Fibroblast of the aortic adventitia (primary cell): ENCODE results near the gene MYL7. TPM values are rescaled to one million over a fixed set of nuclear protein-coding genes. Genes with fewer than 3 reads are reported as not detected.

Experiments used
- DNase-seq: peaks from one replicate; pipeline ENCODE4 v3.0.0-alpha.2; 2010; ENCODE audit warnings: low read depth
- H3K4me3 ChIP-seq: 2 replicates; pipeline ENCODE4 v1.5.1; 2011; ENCODE audit warnings: low read depth, mild to moderate bottlenecking, control low read depth, low read length, moderate library complexity
- total RNA-seq: library from RNA; depleted of rRNA; stranded (reverse); fragments of >200 nt; gene quantifications from 2 replicates; pipeline ENCODE4 v1.2.3, GENCODE V29; 2012; ENCODE audit warnings: low replicate concordance
- TF ChIP-seq, protein P1 (sequence below): IDR thresholded peaks from 2 replicates; pipeline ENCODE4 v1.5.1; 2011; ENCODE audit warnings: mild to moderate bottlenecking, low read length, control low read depth, inconsistent platforms; ENCODE audit not compliant: insufficient read depth

The MYL7 gene
- total RNA-seq, 1 donor = not detected

GRCh38 chr7:44098092-44099068, 42.8 kb downstream of the MYL7 start:
- peak; percentile 32 for DNase-seq
- TF ChIP-seq, protein P1, sequence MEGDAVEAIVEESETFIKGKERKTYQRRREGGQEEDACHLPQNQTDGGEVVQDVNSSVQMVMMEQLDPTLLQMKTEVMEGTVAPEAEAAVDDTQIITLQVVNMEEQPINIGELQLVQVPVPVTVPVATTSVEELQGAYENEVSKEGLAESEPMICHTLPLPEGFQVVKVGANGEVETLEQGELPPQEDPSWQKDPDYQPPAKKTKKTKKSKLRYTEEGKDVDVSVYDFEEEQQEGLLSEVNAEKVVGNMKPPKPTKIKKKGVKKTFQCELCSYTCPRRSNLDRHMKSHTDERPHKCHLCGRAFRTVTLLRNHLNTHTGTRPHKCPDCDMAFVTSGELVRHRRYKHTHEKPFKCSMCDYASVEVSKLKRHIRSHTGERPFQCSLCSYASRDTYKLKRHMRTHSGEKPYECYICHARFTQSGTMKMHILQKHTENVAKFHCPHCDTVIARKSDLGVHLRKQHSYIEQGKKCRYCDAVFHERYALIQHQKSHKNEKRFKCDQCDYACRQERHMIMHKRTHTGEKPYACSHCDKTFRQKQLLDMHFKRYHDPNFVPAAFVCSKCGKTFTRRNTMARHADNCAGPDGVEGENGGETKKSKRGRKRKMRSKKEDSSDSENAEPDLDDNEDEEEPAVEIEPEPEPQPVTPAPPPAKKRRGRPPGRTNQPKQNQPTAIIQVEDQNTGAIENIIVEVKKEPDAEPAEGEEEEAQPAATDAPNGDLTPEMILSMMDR = no peak
- H3K4me3 ChIP-seq = no peak overlapping the region

DNA sequence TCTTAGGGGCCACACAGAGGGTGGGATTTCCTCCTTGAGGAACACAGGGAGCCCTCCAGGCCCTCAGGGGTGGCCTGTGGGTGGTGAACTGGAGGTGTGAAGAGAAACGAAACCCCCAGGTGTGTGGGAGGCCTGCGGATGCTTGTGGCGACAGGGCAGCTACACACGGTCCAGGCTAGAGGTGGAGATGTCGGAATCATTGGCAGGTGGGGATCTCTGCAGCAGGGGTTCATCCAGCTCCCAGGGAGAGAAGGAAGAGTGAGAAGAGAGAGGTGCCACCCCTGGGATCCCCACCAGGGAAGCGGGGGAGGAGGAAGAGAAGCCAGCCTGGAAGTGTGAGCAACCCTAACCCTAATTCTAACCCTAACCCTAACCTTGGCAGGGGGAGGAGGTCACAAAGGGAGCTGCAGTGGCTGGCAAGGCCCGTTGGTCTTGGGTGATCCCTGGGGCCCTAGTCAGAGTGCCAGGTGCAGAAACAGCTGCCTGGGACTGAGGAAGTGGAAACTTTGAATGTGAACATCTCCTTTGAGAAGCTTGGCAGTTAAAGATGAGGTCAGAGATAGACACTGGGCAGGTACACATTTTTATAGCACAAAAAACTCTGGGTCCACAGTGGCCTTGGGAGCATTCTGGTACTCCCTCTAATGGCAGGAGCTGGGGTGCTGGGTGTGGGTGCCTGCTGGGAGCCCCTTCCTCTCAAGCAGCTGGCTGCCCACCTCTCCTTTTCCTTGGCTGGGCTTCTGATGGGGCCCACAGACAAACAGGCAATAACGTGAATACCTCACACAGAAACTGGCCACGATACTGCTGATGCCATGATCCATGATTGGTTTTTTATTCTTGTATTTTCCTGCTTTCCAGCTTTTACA, 43.8 kb downstream of the MYL7 start:
- TF ChIP-seq, protein P1 = no peak
- H3K4me3 ChIP-seq = no peak overlapping the region
- DNase-seq = no peak

- no peak for DNase-seq
- TF ChIP-seq, protein P1 = no peak
- no peak overlapping the region for H3K4me3 ChIP-seq
These were observed 44.7 kb downstream of the MYL7 start for GRCh38 chr7:44096326-44096881.

- H3K4me3 ChIP-seq = no peak overlapping the region
- no peak for DNase-seq
- TF ChIP-seq, protein P1 = no peak
These were observed 45.4 kb downstream of the MYL7 start for GRCh38 chr7:44095781-44096180.

- TF ChIP-seq, protein P1 = no peak
- H3K4me3 ChIP-seq = no peak overlapping the region
- DNase-seq = peak; percentile 54
These were observed 46.1 kb downstream of the MYL7 start for GRCh38 chr7:44094883-44095592.

DNA sequence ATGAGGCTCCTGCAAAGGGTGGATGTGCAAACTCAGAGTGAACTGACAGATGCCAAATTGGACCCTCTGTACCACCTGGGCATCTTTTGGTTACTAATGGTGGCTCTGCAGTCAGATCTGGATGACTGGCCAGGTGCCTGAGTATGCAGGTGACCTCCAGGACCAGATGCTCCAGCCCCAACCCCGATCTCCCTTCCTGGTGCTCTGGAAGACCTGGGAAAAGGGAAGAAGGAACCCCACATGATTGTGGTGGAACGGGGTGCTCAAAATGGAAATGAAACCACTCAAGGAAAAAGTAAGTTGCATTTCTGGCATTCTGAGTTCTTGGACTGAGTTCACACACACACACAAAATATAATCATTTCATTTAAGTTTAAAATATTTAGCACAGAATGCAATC, 46.8 kb downstream of the MYL7 start:
- no peak for DNase-seq
- H3K4me3 ChIP-seq = no peak overlapping the region
- TF ChIP-seq, protein P1 = no peak
